ENCODE results near the gene TUBB1.
"Not testable (repeated sequence)": the region's sequence is repeated elsewhere in the genome, so short reads cannot be mapped to it uniquely, and the experiment has no call there.

TUBB1 gene

DNA sequence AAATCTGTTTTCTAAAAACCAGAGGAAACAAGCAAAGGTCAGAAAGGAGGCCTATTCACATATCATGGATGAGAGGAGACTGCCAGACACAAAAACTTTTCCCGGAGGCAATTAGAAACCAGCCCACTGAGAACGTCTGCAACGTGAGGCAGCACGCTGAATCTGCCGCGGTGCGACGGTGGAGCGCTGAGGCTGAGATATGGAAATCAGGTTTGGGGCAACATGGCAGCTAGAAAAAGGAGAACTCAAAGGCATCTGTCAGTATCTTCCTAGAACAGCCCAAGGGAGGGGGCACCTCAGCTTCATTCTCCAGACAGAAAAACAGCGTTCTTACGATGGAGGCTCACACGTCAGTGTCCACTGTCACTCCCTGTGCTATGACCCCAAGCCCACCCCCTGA lies 18.2 kb downstream of the TUBB1 start:
- Histone ChIP-seq H3K27me3 (ENCODE audit: insufficient read depth, low read depth) (no peaks in the 10 kb centered on the region), H3K4me2 (no peak overlapping the region), H3K36me3 (ENCODE audit: insufficient read depth) (peaks cover 29% of the 10 kb centered on the region; the same call in 1 of the 2 replicates), H3K79me2 (ENCODE audit: insufficient read depth, low read depth) (peaks cover 60% of the 10 kb centered on the region), H3K27ac (no peak overlapping the region), H3K4me1 (ENCODE audit: low read depth, poor library complexity, severe bottlenecking) (peaks cover 54% of the 10 kb centered on the region), H3K4me3 (IDR thresholded peaks at IDR 0.05; ENCODE audit: insufficient read depth, low read depth, low read length) (no peak overlapping the region), H3K9ac (no peak overlapping the region), H2AFZ (ENCODE audit: low read depth) (no peak overlapping the region), H4K20me1 (ENCODE audit: insufficient read depth) (no peaks in the 10 kb centered on the region)
- TF ChIP-seq, protein P1, sequence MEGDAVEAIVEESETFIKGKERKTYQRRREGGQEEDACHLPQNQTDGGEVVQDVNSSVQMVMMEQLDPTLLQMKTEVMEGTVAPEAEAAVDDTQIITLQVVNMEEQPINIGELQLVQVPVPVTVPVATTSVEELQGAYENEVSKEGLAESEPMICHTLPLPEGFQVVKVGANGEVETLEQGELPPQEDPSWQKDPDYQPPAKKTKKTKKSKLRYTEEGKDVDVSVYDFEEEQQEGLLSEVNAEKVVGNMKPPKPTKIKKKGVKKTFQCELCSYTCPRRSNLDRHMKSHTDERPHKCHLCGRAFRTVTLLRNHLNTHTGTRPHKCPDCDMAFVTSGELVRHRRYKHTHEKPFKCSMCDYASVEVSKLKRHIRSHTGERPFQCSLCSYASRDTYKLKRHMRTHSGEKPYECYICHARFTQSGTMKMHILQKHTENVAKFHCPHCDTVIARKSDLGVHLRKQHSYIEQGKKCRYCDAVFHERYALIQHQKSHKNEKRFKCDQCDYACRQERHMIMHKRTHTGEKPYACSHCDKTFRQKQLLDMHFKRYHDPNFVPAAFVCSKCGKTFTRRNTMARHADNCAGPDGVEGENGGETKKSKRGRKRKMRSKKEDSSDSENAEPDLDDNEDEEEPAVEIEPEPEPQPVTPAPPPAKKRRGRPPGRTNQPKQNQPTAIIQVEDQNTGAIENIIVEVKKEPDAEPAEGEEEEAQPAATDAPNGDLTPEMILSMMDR (conservative IDR thresholded peaks at IDR 0.05; ENCODE audit: low read depth, low read length) = no peak

DNA sequence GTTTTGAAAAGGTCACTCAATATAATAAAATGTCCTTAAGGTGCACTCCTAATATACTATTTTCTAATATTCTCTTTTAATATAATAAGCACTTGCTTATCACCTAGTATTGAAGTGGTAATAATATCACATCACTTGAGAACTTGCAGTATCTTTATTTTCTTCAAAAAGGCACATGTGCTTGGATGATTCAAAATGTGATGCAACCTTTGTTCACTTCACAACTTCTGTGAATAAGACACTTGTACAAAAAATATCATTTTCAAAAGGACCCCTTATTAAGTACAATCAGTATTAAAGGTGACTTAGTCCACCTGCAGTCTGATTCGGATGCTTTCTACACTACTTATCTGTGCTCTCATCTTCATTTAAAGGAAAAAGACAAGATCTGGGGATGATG lies 20.0 kb downstream of the TUBB1 start:
- TF ChIP-seq, protein P1 (conservative IDR thresholded peaks at IDR 0.05; ENCODE audit: low read depth, low read length) = no peak
- H3K9ac ChIP-seq = no peak overlapping the region

DNA sequence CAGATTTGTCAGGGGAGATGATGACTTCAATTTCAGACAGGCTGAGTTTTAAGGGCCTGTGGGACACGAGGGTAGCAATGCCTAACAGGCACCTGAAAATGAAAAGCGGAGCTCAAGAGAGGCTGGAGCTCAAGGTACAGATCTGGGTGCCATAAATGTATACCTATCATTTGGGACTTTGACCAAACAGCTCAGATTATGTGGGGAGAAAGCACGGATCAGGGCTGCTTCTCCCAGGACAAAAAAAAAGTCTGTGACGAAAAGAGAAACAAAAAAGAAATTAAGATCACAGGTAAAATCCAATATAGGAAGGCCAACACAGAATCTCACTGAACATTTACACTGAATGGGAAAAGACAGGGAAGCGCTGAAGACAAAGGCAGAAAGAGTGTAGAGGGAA lies 21.4 kb downstream of the TUBB1 start:
- H3K27ac ChIP-seq = no peak overlapping the region
- H3K79me2 ChIP-seq (ENCODE audit: insufficient read depth, low read depth) = peaks cover 62% of the 10 kb centered on the region
- H3K4me1 ChIP-seq (ENCODE audit: low read depth, poor library complexity, severe bottlenecking) = peaks cover 39% of the 10 kb centered on the region
- no peak overlapping the region for H2AFZ ChIP-seq (ENCODE audit: low read depth)
- no peak overlapping the region for H3K9ac ChIP-seq
- no peak overlapping the region for H3K4me3 ChIP-seq (IDR thresholded peaks at IDR 0.05; ENCODE audit: insufficient read depth, low read depth, low read length)
- peak overlapping the region; percentile 19; the same call in 1 of the 2 replicates for H3K4me2 ChIP-seq
- TF ChIP-seq, protein P1 (conservative IDR thresholded peaks at IDR 0.05; ENCODE audit: low read depth, low read length) = no peak
- peaks cover 25% of the 10 kb centered on the region; the same call in 1 of the 2 replicates for H3K36me3 ChIP-seq (ENCODE audit: insufficient read depth)
- no peaks in the 10 kb centered on the region for H4K20me1 ChIP-seq (ENCODE audit: insufficient read depth)
- H3K27me3 ChIP-seq (ENCODE audit: insufficient read depth, low read depth) = no peaks in the 10 kb centered on the region

More for the DNA sequence above, 20.0 kb downstream of the TUBB1 start:
- Histone ChIP-seq H4K20me1 (ENCODE audit: insufficient read depth) (no peaks in the 10 kb centered on the region), H3K79me2 (ENCODE audit: insufficient read depth, low read depth) (peaks cover 62% of the 10 kb centered on the region), H3K4me1 (ENCODE audit: low read depth, poor library complexity, severe bottlenecking) (peaks cover 43% of the 10 kb centered on the region), H3K36me3 (ENCODE audit: insufficient read depth) (peaks cover 29% of the 10 kb centered on the region; the same call in 1 of the 2 replicates), H2AFZ (ENCODE audit: low read depth) (no peak overlapping the region), H3K27ac (no peak overlapping the region), H3K4me3 (IDR thresholded peaks at IDR 0.05; ENCODE audit: insufficient read depth, low read depth, low read length) (no peak overlapping the region), H3K27me3 (ENCODE audit: insufficient read depth, low read depth) (no peaks in the 10 kb centered on the region), H3K4me2 (no peak overlapping the region)

DNA sequence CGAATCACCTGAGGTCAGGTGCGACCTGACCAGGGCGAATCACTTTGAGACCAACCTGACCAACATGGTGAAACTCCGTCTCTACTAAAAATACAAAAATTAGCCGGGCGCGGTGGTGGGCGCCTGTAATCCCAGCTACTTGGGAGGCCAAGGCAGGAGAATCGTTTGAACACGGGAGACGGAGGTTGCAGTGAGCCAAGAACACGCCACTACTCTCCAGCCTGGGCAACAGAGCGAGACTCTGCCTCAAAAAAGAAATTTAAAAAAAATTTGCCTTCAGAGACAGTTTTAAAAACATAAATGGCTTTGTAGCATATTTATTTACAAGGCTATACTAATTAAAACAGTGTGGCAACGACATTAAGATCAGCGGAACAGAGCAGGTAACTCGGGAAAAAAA lies 22.3 kb downstream of the TUBB1 start:
- H3K4me2 ChIP-seq = peak overlapping the region; percentile 63
- H3K27ac ChIP-seq; H3K27me3 ChIP-seq (ENCODE audit: insufficient read depth, low read depth); H2AFZ ChIP-seq (ENCODE audit: low read depth); H3K4me3 ChIP-seq (IDR thresholded peaks at IDR 0.05; ENCODE audit: insufficient read depth, low read depth, low read length); H4K20me1 ChIP-seq (ENCODE audit: insufficient read depth); H3K9ac ChIP-seq: not testable (repeated sequence)
- H3K4me1 ChIP-seq (ENCODE audit: low read depth, poor library complexity, severe bottlenecking) = peaks cover 39% of the 10 kb centered on the region
- H3K79me2 ChIP-seq (ENCODE audit: insufficient read depth, low read depth) = peaks cover 61% of the 10 kb centered on the region
- peaks cover 18% of the 10 kb centered on the region; the same call in 1 of the 2 replicates for H3K36me3 ChIP-seq (ENCODE audit: insufficient read depth)

DNA sequence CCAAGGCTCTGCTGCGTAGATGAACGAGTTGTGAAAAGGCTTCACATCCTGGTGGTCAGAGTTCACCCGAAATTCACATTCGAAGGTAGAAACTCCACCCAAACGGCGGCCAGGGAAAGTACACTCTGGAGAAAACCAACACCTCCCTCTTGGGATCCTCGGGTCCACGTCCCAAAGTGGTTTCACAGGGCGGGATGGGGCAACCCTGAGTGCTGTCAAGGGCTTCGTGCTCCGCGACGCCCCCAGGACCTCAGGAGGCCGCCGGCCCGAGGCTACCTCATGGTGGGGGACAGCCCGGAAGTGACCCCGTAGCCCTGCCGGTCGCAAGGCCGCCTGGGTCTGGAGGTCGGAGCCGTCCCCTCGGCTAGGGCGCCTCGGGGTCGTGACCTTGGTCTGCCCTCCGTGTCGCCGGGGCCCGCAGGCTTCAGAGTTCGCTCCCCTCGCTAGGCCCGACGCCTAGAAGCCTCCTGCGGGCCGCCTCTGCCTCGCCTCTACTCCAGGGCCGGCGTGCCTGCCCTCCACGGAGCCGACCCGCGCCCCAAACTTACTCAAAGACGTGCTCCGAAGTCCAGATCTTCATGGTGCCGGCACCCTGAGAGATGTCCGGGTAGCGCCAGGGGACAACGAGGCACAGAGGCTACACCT lies 23.0 kb downstream of the TUBB1 start, which contains the start of gene PRELID3B:
Gene PRELID3B, minus strand, starts transcription at position 636 of the 645 bp plus-strand sequence. Its CDS starts 56 bp downstream, at position 580.
- Histone ChIP-seq H3K27ac (peak within 1 kb of the TSS; percentile 64), H3K4me1 (ENCODE audit: low read depth, poor library complexity, severe bottlenecking) (peaks cover 39% of the 10 kb centered on the region), H2AFZ (ENCODE audit: low read depth) (peak within 1 kb of the TSS; percentile 90), H3K79me2 (ENCODE audit: insufficient read depth, low read depth) (peaks cover 53% of the 10 kb centered on the region), H3K9ac (peak within 1 kb of the TSS; percentile 77), H3K4me3 (IDR thresholded peaks at IDR 0.05; ENCODE audit: insufficient read depth, low read depth, low read length) (no peak within 1 kb of the TSS), H4K20me1 (ENCODE audit: insufficient read depth) (no peaks in the 10 kb centered on the region), H3K27me3 (ENCODE audit: insufficient read depth, low read depth) (no peaks in the 10 kb centered on the region), H3K4me2 (peak within 1 kb of the TSS; percentile 63), H3K36me3 (ENCODE audit: insufficient read depth) (peaks cover 10% of the 10 kb centered on the region; the same call in 1 of the 2 replicates)
- TF ChIP-seq, protein P1 (conservative IDR thresholded peaks at IDR 0.05; ENCODE audit: low read depth, low read length) = no peak
